SK-N-SH treated with all-trans-retinoic acid at 6 μM for 48 hours (cell line): Measurements from ENCODE around the gene NAPB.

Experiments used
- PATZ1 ChIP-seq: fragments of 250-450 bp; sonication (Bioruptor Pico); IDR thresholded peaks from 2 replicates; pipeline ENCODE4 v1.8.0; 2020; ENCODE audit warnings: mild to moderate bottlenecking, moderate library complexity, borderline replicate concordance
- TCF4 ChIP-seq: fragments of 250-450 bp; sonication (Bioruptor Pico); IDR thresholded peaks from 2 replicates; pipeline ENCODE4 v1.8.0; 2021; ENCODE audit warnings: mild to moderate bottlenecking, moderate library complexity, borderline replicate concordance

- TF ChIP-seq TCF4 (no peak), PATZ1 (CRISPR knock-in tag) (no peak)
Observed at GRCh38 chr20:23387118-23387443, 34.2 kb downstream of the NAPB start.
